ENCODE results near the gene ID1.
"Not testable (repeated sequence)": the region's sequence is repeated elsewhere in the genome, so short reads cannot be mapped to it uniquely, and the experiment has no call there.

ID1 gene

GRCh38 chr20:31642837-31643236 lies 37.7 kb downstream of the ID1 start:
- H3K4me1 ChIP-seq, result peaks cover 13% of the 10 kb centered on the region
- H3K36me3 ChIP-seq, result no peaks in the 10 kb centered on the region
- no peaks in the 10 kb centered on the region for H3K9me3 ChIP-seq
- no peak for DNase-seq
- no peak overlapping the region for H3K4me3 ChIP-seq (ENCODE audit: low read depth, low read length)
- no peaks in the 10 kb centered on the region for H3K27me3 ChIP-seq
- TF ChIP-seq CTCF (IDR thresholded peaks at IDR 0.05; ENCODE audit: low read depth, low read length), result no peak

GRCh38 chr20:31643522-31643921 lies 38.4 kb downstream of the ID1 start:
- DNase-seq, result no peak
- Histone ChIP-seq H3K27me3 (no peaks in the 10 kb centered on the region), H3K4me1 (peaks cover 6% of the 10 kb centered on the region), H3K9me3 (no peaks in the 10 kb centered on the region), H3K4me3 (ENCODE audit: low read depth, low read length) (no peak overlapping the region), H3K36me3 (no peaks in the 10 kb centered on the region)
- no peak for TF ChIP-seq CTCF (IDR thresholded peaks at IDR 0.05; ENCODE audit: low read depth, low read length)

DNA sequence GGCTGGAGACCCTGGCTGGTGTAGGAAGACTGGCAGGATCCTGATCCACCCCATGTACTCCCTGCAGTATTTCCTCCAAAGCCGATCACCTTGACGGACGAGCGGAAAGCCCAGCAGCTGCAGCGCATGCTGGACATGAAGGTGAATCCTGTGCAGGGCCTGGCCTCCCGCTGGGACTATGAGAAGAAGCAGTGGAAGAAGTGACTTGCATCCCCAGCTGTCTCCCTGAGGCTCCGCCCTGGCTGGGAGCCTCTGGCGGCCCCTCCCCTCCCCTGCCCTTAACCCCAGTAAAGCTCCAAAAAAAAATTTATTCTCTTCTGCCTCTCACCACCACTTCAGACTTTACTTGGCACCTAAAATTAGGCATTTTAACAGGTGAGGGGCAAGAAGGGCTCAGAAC lies 39.6 kb downstream of the ID1 start:
- H3K36me3 ChIP-seq, result no peaks in the 10 kb centered on the region
- H3K27me3 ChIP-seq, result no peaks in the 10 kb centered on the region
- no peak overlapping the region for H3K4me3 ChIP-seq (ENCODE audit: low read depth, low read length)
- no peak for TF ChIP-seq CTCF (IDR thresholded peaks at IDR 0.05; ENCODE audit: low read depth, low read length)
- no peak for DNase-seq
- no peaks in the 10 kb centered on the region for H3K4me1 ChIP-seq
- no peaks in the 10 kb centered on the region for H3K9me3 ChIP-seq

DNA sequence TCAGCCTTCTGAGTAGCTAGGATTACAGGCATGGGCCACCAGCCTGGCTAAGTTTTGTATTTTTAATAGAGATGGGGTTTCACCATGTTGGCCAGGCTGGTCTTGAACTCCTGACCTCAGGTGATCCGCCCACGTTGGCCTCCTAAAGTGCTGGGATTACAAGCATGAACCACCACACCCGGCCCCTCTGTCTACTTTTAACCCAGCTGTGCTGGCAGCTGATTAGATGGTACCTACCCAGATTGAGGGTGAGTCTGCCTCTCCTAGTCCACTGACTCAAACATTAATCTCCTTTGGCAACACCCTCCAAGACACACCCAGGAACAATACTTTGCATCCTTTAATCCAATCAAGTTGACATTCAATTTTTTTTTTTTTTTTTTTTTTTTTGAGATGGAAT lies 43.0 kb downstream of the ID1 start:
- not testable (repeated sequence) for H3K4me3 ChIP-seq (ENCODE audit: low read depth, low read length); DNase-seq; H3K4me1 ChIP-seq; H3K27me3 ChIP-seq; H3K36me3 ChIP-seq; H3K9me3 ChIP-seq

DNA sequence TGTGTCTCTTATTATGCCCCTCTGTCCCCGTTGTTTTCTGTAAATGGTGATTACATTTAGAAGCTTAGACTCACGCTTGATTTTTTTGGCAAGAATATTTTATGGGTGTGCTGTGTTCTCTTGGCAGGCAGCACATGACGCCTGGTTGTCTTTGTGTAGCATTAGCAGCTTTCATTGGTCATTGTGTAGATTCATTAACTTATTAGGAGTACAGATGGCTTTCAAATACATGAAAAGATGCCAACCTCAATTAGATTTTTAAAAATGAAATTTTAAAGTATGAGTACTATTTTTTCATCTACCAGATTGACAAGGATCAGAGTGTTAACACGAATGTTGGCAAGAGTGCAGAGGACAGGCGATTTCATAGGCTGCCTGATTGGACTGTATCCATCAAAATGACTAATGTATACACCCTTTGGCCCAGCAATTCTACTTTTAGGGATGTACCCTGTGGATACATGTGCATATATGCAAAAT lies 47.9 kb downstream of the ID1 start:
- peaks cover 6% of the 10 kb centered on the region for H3K4me1 ChIP-seq
- no peak for TF ChIP-seq CTCF (IDR thresholded peaks at IDR 0.05; ENCODE audit: low read depth, low read length)
- no peaks in the 10 kb centered on the region for H3K9me3 ChIP-seq
- no peaks in the 10 kb centered on the region for H3K36me3 ChIP-seq
- no peak overlapping the region for H3K4me3 ChIP-seq (ENCODE audit: low read depth, low read length)
- peak; percentile 49 for DNase-seq
- no peaks in the 10 kb centered on the region for H3K27me3 ChIP-seq

- peaks cover 6% of the 10 kb centered on the region for H3K4me1 ChIP-seq
- H3K4me3 ChIP-seq (ENCODE audit: low read depth, low read length), result no peak overlapping the region
- no peaks in the 10 kb centered on the region for H3K9me3 ChIP-seq
- DNase-seq, result no peak
- no peaks in the 10 kb centered on the region for H3K27me3 ChIP-seq
- no peaks in the 10 kb centered on the region for H3K36me3 ChIP-seq
- no peak for TF ChIP-seq CTCF (IDR thresholded peaks at IDR 0.05; ENCODE audit: low read depth, low read length)
Measured at GRCh38 chr20:31653561-31653960, 48.5 kb downstream of the ID1 start.

- Histone ChIP-seq H3K4me3 (ENCODE audit: low read depth, low read length) (no peak overlapping the region), H3K27me3 (no peaks in the 10 kb centered on the region), H3K4me1 (peaks cover 6% of the 10 kb centered on the region), H3K36me3 (no peaks in the 10 kb centered on the region), H3K9me3 (no peaks in the 10 kb centered on the region)
- no peak for DNase-seq
- no peak for TF ChIP-seq CTCF (IDR thresholded peaks at IDR 0.05; ENCODE audit: low read depth, low read length)
Measured at GRCh38 chr20:31654534-31654933, 49.4 kb downstream of the ID1 start.

All from BE2C (cell line).